HepG2 (cell line): ENCODE data around the gene POLR1E. TPM values are rescaled to one million over a fixed set of nuclear protein-coding genes. Genes with fewer than 3 reads are reported as not detected.

Experiments used
- CBX5 ChIP-seq: sonication (generic); formaldehyde crosslinking; IDR thresholded peaks from 2 replicates; pipeline ENCODE4 v1.4.0; 2020; ENCODE audit warnings: missing genetic modification reagents, borderline replicate concordance
- DNMT1 ChIP-seq: sonication (generic); formaldehyde crosslinking; IDR thresholded peaks from 2 replicates; pipeline ENCODE4 v1.5.1; 2020; ENCODE audit warnings: mild to moderate bottlenecking, missing genetic modification reagents
- HHEX ChIP-seq: IDR thresholded peaks from 2 replicates; pipeline ENCODE4 v1.6.1; 2016; ENCODE audit warnings: control low read depth
- PHF8 ChIP-seq: sonication (generic); formaldehyde crosslinking; IDR thresholded peaks from 2 replicates; pipeline ENCODE4 v1.5.0; 2020; ENCODE audit warnings: missing genetic modification reagents
- SMYD3 ChIP-seq: sonication (generic); formaldehyde crosslinking; IDR thresholded peaks from 2 replicates; pipeline ENCODE4 v1.8.1; 2023; ENCODE audit warnings: mild to moderate bottlenecking, missing genetic modification reagents
- TOPORS ChIP-seq: sonication (generic); formaldehyde crosslinking; IDR thresholded peaks from 2 replicates; pipeline ENCODE4 v1.8.0; 2023; ENCODE audit warnings: mild to moderate bottlenecking, missing genetic modification reagents
- ZMAT3 ChIP-seq: sonication (generic); formaldehyde crosslinking; conservative IDR thresholded peaks from 2 replicates; pipeline ENCODE4 v1.7.0; 2021; ENCODE audit warnings: missing genetic modification reagents
- ZNF335 ChIP-seq: sonication (generic); formaldehyde crosslinking; IDR thresholded peaks from 2 replicates; pipeline ENCODE4 v1.4.0; 2020; ENCODE audit warnings: missing genetic modification reagents
- polyA plus RNA-seq, 8 experiments: library from polyadenylated mRNA; depleted of rRNA in 3 of 8; stranded (reverse) in 7 of 8; unstranded in 1 of 8; fragments of >200 nt; fragmentation: Illumina TruSeq in 4 of 8; extraction: Trizol in 4 of 8; gene quantifications; 2 replicates each; pipeline versions ENCODE4 v1.2.1 to v1.2.3, GENCODE V29; 2011 to 2016; ENCODE audit warnings: low read depth in 4 of 8, missing spikeins in 1 of 8, mixed read lengths in 1 of 8; ENCODE audit not compliant: insufficient read depth in 1 of 8
- total RNA-seq, 5 experiments: library from RNA; depleted of rRNA; stranded (reverse); fragments of >200 nt; fragmentation: Illumina TruSeq; extraction: Trizol; gene quantifications; 2 replicates each; pipeline ENCODE4 v1.2.3, GENCODE V29; 2016; ENCODE audit warnings: low read depth in 1 of 5
- TF ChIP-seq, protein P1 (sequence below): sonication (generic); formaldehyde crosslinking; IDR thresholded peaks from 2 replicates; pipeline ENCODE4 v1.5.0; 2020; ENCODE audit warnings: mild to moderate bottlenecking, missing genetic modification reagents, borderline replicate concordance
- TF ChIP-seq, protein P2 (sequence below), 2 experiments: sonication (generic) in 1 of 2; formaldehyde crosslinking in 1 of 2; IDR thresholded peaks; 2 replicates each; pipeline versions ENCODE4 v1.4.0 to v1.6.1; 2018 to 2020; ENCODE audit warnings: missing genetic modification reagents in 2 of 2, borderline replicate concordance in 1 of 2, low read depth in 1 of 2, mild to moderate bottlenecking in 1 of 2, missing biosample characterization in 1 of 2
- TF ChIP-seq, protein P3 (sequence below): sonication (generic); formaldehyde crosslinking; IDR thresholded peaks from 2 replicates; pipeline ENCODE4 v1.4.0; 2020; ENCODE audit warnings: missing genetic modification reagents

Gene POLR1E
- total and polyA plus RNA-seq, 2 of the 13 experiments (the other 11 are each of a cell fraction or from before 2014, with no cell fraction given) = 23.0 to 37.8 TPM

DNA sequence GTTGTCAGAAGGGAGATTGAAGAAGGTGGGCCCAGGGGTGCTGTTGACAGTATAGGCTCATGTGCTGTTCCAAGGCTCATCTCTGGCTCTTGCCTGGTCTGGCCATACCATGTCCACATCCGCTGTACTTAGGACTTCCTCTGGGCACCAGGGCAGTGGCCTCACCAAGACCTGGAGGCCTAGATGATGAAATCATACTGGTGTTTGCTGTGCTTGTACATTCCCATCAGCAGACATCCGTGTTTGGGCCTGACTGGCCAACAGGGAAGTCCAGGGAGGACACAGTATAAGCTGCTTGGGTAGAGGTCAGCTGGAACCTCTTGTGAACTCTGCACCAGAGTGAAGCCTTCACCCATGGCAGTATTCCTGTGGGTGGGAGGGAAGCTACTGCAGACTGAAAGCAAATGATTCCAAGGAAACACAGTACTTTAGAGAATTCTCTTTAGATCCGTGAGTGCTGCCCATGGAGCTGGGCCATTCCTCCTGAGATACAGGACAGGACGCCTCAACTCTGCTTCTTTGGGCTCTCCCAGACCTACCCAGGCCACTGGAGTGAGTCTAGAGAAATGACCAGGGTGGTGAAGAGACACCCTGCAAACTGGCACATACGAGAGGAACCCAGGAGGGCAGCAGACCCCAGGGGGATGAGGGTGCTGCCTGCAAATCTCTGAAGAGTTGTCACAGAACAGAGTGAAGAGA, 22.5 kb downstream of the POLR1E start (continued):
- TF ChIP-seq, protein P1, sequence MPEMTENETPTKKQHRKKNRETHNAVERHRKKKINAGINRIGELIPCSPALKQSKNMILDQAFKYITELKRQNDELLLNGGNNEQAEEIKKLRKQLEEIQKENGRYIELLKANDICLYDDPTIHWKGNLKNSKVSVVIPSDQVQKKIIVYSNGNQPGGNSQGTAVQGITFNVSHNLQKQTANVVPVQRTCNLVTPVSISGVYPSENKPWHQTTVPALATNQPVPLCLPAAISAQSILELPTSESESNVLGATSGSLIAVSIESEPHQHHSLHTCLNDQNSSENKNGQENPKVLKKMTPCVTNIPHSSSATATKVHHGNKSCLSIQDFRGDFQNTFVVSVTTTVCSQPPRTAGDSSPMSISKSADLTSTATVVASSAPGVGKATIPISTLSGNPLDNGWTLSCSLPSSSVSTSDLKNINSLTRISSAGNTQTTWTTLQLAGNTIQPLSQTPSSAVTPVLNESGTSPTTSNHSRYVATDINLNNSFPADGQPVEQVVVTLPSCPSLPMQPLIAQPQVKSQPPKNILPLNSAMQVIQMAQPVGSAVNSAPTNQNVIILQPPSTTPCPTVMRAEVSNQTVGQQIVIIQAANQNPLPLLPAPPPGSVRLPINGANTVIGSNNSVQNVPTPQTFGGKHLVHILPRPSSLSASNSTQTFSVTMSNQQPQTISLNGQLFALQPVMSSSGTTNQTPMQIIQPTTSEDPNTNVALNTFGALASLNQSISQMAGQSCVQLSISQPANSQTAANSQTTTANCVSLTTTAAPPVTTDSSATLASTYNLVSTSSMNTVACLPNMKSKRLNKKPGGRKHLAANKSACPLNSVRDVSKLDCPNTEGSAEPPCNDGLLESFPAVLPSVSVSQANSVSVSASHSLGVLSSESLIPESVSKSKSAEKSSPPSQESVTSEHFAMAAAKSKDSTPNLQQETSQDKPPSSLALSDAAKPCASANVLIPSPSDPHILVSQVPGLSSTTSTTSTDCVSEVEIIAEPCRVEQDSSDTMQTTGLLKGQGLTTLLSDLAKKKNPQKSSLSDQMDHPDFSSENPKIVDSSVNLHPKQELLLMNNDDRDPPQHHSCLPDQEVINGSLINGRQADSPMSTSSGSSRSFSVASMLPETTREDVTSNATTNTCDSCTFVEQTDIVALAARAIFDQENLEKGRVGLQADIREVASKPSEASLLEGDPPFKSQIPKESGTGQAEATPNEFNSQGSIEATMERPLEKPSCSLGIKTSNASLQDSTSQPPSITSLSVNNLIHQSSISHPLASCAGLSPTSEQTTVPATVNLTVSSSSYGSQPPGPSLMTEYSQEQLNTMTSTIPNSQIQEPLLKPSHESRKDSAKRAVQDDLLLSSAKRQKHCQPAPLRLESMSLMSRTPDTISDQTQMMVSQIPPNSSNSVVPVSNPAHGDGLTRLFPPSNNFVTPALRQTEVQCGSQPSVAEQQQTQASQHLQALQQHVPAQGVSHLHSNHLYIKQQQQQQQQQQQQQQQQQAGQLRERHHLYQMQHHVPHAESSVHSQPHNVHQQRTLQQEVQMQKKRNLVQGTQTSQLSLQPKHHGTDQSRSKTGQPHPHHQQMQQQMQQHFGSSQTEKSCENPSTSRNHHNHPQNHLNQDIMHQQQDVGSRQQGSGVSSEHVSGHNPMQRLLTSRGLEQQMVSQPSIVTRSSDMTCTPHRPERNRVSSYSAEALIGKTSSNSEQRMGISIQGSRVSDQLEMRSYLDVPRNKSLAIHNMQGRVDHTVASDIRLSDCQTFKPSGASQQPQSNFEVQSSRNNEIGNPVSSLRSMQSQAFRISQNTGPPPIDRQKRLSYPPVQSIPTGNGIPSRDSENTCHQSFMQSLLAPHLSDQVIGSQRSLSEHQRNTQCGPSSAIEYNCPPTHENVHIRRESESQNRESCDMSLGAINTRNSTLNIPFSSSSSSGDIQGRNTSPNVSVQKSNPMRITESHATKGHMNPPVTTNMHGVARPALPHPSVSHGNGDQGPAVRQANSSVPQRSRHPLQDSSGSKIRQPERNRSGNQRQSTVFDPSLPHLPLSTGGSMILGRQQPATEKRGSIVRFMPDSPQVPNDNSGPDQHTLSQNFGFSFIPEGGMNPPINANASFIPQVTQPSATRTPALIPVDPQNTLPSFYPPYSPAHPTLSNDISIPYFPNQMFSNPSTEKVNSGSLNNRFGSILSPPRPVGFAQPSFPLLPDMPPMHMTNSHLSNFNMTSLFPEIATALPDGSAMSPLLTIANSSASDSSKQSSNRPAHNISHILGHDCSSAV (CRISPR knock-in tag) = peak; percentile 73; the same call in 1 of the 2 replicates
- TF ChIP-seq PHF8 (CRISPR knock-in tag) = no peak
- TF ChIP-seq SMYD3 (CRISPR knock-in tag) = peak; percentile 39; the same call in 1 of the 2 replicates
- TF ChIP-seq TOPORS (CRISPR knock-in tag) = no peak
- TF ChIP-seq ZNF335 (CRISPR knock-in tag) = no peak
- TF ChIP-seq, protein P2, sequence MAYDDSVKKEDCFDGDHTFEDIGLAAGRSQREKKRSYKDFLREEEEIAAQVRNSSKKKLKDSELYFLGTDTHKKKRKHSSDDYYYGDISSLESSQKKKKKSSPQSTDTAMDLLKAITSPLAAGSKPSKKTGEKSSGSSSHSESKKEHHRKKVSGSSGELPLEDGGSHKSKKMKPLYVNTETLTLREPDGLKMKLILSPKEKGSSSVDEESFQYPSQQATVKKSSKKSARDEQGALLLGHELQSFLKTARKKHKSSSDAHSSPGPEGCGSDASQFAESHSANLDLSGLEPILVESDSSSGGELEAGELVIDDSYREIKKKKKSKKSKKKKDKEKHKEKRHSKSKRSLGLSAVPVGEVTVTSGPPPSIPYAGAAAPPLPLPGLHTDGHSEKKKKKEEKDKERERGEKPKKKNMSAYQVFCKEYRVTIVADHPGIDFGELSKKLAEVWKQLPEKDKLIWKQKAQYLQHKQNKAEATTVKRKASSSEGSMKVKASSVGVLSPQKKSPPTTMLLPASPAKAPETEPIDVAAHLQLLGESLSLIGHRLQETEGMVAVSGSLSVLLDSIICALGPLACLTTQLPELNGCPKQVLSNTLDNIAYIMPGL (CRISPR knock-in tag; IDR thresholded peaks at IDR 0.05; ENCODE audit: borderline replicate concordance in 1 of 2, low read depth in 1 of 2) = peak in 1 of 2 experiments; percentile 67; a peak in 3 of 4 replicates
- TF ChIP-seq HHEX (CRISPR knock-in tag) = no peak
- TF ChIP-seq ZMAT3 (CRISPR knock-in tag) = peak; percentile 87
- TF ChIP-seq, protein P3, sequence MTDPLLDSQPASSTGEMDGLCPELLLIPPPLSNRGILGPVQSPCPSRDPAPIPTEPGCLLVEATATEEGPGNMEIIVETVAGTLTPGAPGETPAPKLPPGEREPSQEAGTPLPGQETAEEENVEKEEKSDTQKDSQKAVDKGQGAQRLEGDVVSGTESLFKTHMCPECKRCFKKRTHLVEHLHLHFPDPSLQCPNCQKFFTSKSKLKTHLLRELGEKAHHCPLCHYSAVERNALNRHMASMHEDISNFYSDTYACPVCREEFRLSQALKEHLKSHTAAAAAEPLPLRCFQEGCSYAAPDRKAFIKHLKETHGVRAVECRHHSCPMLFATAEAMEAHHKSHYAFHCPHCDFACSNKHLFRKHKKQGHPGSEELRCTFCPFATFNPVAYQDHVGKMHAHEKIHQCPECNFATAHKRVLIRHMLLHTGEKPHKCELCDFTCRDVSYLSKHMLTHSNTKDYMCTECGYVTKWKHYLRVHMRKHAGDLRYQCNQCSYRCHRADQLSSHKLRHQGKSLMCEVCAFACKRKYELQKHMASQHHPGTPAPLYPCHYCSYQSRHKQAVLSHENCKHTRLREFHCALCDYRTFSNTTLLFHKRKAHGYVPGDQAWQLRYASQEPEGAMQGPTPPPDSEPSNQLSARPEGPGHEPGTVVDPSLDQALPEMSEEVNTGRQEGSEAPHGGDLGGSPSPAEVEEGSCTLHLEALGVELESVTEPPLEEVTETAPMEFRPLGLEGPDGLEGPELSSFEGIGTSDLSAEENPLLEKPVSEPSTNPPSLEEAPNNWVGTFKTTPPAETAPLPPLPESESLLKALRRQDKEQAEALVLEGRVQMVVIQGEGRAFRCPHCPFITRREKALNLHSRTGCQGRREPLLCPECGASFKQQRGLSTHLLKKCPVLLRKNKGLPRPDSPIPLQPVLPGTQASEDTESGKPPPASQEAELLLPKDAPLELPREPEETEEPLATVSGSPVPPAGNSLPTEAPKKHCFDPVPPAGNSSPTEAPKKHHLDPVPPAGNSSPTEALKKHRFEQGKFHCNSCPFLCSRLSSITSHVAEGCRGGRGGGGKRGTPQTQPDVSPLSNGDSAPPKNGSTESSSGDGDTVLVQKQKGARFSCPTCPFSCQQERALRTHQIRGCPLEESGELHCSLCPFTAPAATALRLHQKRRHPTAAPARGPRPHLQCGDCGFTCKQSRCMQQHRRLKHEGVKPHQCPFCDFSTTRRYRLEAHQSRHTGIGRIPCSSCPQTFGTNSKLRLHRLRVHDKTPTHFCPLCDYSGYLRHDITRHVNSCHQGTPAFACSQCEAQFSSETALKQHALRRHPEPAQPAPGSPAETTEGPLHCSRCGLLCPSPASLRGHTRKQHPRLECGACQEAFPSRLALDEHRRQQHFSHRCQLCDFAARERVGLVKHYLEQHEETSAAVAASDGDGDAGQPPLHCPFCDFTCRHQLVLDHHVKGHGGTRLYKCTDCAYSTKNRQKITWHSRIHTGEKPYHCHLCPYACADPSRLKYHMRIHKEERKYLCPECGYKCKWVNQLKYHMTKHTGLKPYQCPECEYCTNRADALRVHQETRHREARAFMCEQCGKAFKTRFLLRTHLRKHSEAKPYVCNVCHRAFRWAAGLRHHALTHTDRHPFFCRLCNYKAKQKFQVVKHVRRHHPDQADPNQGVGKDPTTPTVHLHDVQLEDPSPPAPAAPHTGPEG (CRISPR knock-in tag) = no peak
- peak; percentile 86; the same call in 1 of the 2 replicates for TF ChIP-seq CBX5 (CRISPR knock-in tag)
- TF ChIP-seq DNMT1 = no peak
